ENCODE measurements around the gene PRDM5.

PRDM5 gene

GRCh38 chr4:120886191-120886590, 36.3 kb downstream of the PRDM5 start:
- Histone ChIP-seq H3K4me2 (ENCODE audit: low read length) (no peak overlapping the region), H2BK5ac (ENCODE audit: low read length) (no peak overlapping the region), H3K18ac (ENCODE audit: low read length) (no peak overlapping the region), H3K4me3 (ENCODE audit: low read length) (no peak overlapping the region), H3K4me1 (ENCODE audit: control insufficient read depth, low read depth, low read length) (no peaks in the 10 kb centered on the region), H3K36me3 (ENCODE audit: control insufficient read depth, insufficient read depth, low read length) (no peaks in the 10 kb centered on the region), H4K8ac (ENCODE audit: low read depth, low read length) (no peak overlapping the region), H3K4ac (ENCODE audit: low read depth, low read length) (no peak overlapping the region), H3K27ac (ENCODE audit: low read depth, low read length) (no peak overlapping the region), H3K9ac (ENCODE audit: low read length) (no peak overlapping the region), H3K27me3 (ENCODE audit: insufficient read depth, low read length, poor library complexity) (peaks cover 2% of the 10 kb centered on the region), H4K5ac (ENCODE audit: low read length) (no peak overlapping the region), H2AK5ac (ENCODE audit: low read length) (no peak overlapping the region), H3K56ac (ENCODE audit: low read length) (no peak overlapping the region), H2BK120ac (ENCODE audit: low read depth, low read length) (no peak overlapping the region), H3K79me1 (ENCODE audit: low read length) (no peaks in the 10 kb centered on the region), H3K23ac (ENCODE audit: low read length) (no peak overlapping the region), H3K79me2 (ENCODE audit: control insufficient read depth, insufficient read depth, low read length) (no peaks in the 10 kb centered on the region), H2BK15ac (replicated peaks; ENCODE audit: low read depth) (no peak overlapping the region)
- DNase-seq: no peak

GRCh38 chr4:120881846-120882245, 40.7 kb downstream of the PRDM5 start:
- H3K18ac ChIP-seq (ENCODE audit: low read length): no peak overlapping the region
- H3K4ac ChIP-seq (ENCODE audit: low read depth, low read length): no peak overlapping the region
- H3K4me2 ChIP-seq (ENCODE audit: low read length): no peak overlapping the region
- no peak overlapping the region for H3K4me3 ChIP-seq (ENCODE audit: low read length)
- no peak overlapping the region for H3K27ac ChIP-seq (ENCODE audit: low read depth, low read length)
- no peak overlapping the region for H2BK15ac ChIP-seq (replicated peaks; ENCODE audit: low read depth)
- no peaks in the 10 kb centered on the region for H3K27me3 ChIP-seq (ENCODE audit: insufficient read depth, low read length, poor library complexity)
- no peak overlapping the region for H2BK120ac ChIP-seq (ENCODE audit: low read depth, low read length)
- no peaks in the 10 kb centered on the region for H3K79me1 ChIP-seq (ENCODE audit: low read length)
- H3K4me1 ChIP-seq (ENCODE audit: control insufficient read depth, low read depth, low read length): no peaks in the 10 kb centered on the region
- no peak overlapping the region for H2AK5ac ChIP-seq (ENCODE audit: low read length)
- H2BK5ac ChIP-seq (ENCODE audit: low read length): no peak overlapping the region
- no peaks in the 10 kb centered on the region for H3K36me3 ChIP-seq (ENCODE audit: control insufficient read depth, insufficient read depth, low read length)
- no CpG with 5 or more reads among the region's 4 CpGs for WGBS (ENCODE audit: extremely low coverage, insufficient coverage, low lambda C conversion rate)
- H3K56ac ChIP-seq (ENCODE audit: low read length): no peak overlapping the region
- no peak overlapping the region for H3K23ac ChIP-seq (ENCODE audit: low read length)
- no peak overlapping the region for H4K8ac ChIP-seq (ENCODE audit: low read depth, low read length)
- no peak overlapping the region for H3K9ac ChIP-seq (ENCODE audit: low read length)
- no peak overlapping the region for H4K5ac ChIP-seq (ENCODE audit: low read length)
- DNase-seq: no peak
- H3K79me2 ChIP-seq (ENCODE audit: control insufficient read depth, insufficient read depth, low read length): no peaks in the 10 kb centered on the region

- no peak for DNase-seq
- H2BK5ac ChIP-seq (ENCODE audit: low read length): no peak overlapping the region
- H3K23ac ChIP-seq (ENCODE audit: low read length): no peak overlapping the region
- no peak overlapping the region for H3K27ac ChIP-seq (ENCODE audit: low read depth, low read length)
- H4K8ac ChIP-seq (ENCODE audit: low read depth, low read length): no peak overlapping the region
- H3K4me3 ChIP-seq (ENCODE audit: low read length): no peak overlapping the region
- WGBS (ENCODE audit: extremely low coverage, insufficient coverage, low lambda C conversion rate): no CpG with 5 or more reads among the region's 2 CpGs
- no peak overlapping the region for H3K4me2 ChIP-seq (ENCODE audit: low read length)
- no peak overlapping the region for H3K4ac ChIP-seq (ENCODE audit: low read depth, low read length)
- no peaks in the 10 kb centered on the region for H3K36me3 ChIP-seq (ENCODE audit: control insufficient read depth, insufficient read depth, low read length)
- no peak overlapping the region for H2BK15ac ChIP-seq (replicated peaks; ENCODE audit: low read depth)
- no peaks in the 10 kb centered on the region for H3K27me3 ChIP-seq (ENCODE audit: insufficient read depth, low read length, poor library complexity)
- H3K79me1 ChIP-seq (ENCODE audit: low read length): no peaks in the 10 kb centered on the region
- no peak overlapping the region for H3K18ac ChIP-seq (ENCODE audit: low read length)
- H2BK120ac ChIP-seq (ENCODE audit: low read depth, low read length): no peak overlapping the region
- no peak overlapping the region for H3K56ac ChIP-seq (ENCODE audit: low read length)
- no peak overlapping the region for H2AK5ac ChIP-seq (ENCODE audit: low read length)
- H4K5ac ChIP-seq (ENCODE audit: low read length): no peak overlapping the region
- no peaks in the 10 kb centered on the region for H3K4me1 ChIP-seq (ENCODE audit: control insufficient read depth, low read depth, low read length)
- no peak overlapping the region for H3K9ac ChIP-seq (ENCODE audit: low read length)
- no peaks in the 10 kb centered on the region for H3K79me2 ChIP-seq (ENCODE audit: control insufficient read depth, insufficient read depth, low read length)
These were observed 41.2 kb downstream of the PRDM5 start for GRCh38 chr4:120881351-120881750.

- no CpG with 5 or more reads among the region's 3 CpGs for WGBS (ENCODE audit: extremely low coverage, insufficient coverage, low lambda C conversion rate)
- DNase-seq: no peak
- H2BK120ac ChIP-seq (ENCODE audit: low read depth, low read length): no peak overlapping the region
These were observed 45.5 kb downstream of the PRDM5 start for GRCh38 chr4:120877021-120877420.

GRCh38 chr4:120874792-120875774, 47.4 kb downstream of the PRDM5 start:
- Histone ChIP-seq H2BK5ac (ENCODE audit: low read length) (no peak overlapping the region), H3K36me3 (ENCODE audit: control insufficient read depth, insufficient read depth, low read length) (no peaks in the 10 kb centered on the region), H3K23ac (ENCODE audit: low read length) (no peak overlapping the region), H3K4me3 (ENCODE audit: low read length) (no peak overlapping the region), H3K79me1 (ENCODE audit: low read length) (no peaks in the 10 kb centered on the region), H2AK5ac (ENCODE audit: low read length) (no peak overlapping the region), H3K4me2 (ENCODE audit: low read length) (no peak overlapping the region), H3K9ac (ENCODE audit: low read length) (no peak overlapping the region), H4K5ac (ENCODE audit: low read length) (no peak overlapping the region), H3K4me1 (ENCODE audit: control insufficient read depth, low read depth, low read length) (no peaks in the 10 kb centered on the region), H2BK15ac (replicated peaks; ENCODE audit: low read depth) (no peak overlapping the region), H3K18ac (ENCODE audit: low read length) (no peak overlapping the region), H3K79me2 (ENCODE audit: control insufficient read depth, insufficient read depth, low read length) (no peaks in the 10 kb centered on the region), H3K56ac (ENCODE audit: low read length) (no peak overlapping the region), H4K8ac (ENCODE audit: low read depth, low read length) (no peak overlapping the region), H3K27me3 (ENCODE audit: insufficient read depth, low read length, poor library complexity) (no peaks in the 10 kb centered on the region), H3K27ac (ENCODE audit: low read depth, low read length) (no peak overlapping the region), H3K4ac (ENCODE audit: low read depth, low read length) (no peak overlapping the region), H2BK120ac (ENCODE audit: low read depth, low read length) (no peak overlapping the region)
- no CpG with 5 or more reads among the region's 4 CpGs for WGBS (ENCODE audit: extremely low coverage, insufficient coverage, low lambda C conversion rate)
- peak; percentile 64 for DNase-seq

More at GRCh38 chr4:120877021-120877420, 45.5 kb downstream of the PRDM5 start:
- Histone ChIP-seq H3K4me1 (ENCODE audit: control insufficient read depth, low read depth, low read length) (no peaks in the 10 kb centered on the region), H3K9ac (ENCODE audit: low read length) (no peak overlapping the region), H3K36me3 (ENCODE audit: control insufficient read depth, insufficient read depth, low read length) (no peaks in the 10 kb centered on the region), H3K23ac (ENCODE audit: low read length) (no peak overlapping the region), H3K4ac (ENCODE audit: low read depth, low read length) (no peak overlapping the region), H3K56ac (ENCODE audit: low read length) (no peak overlapping the region), H3K4me2 (ENCODE audit: low read length) (no peak overlapping the region), H4K8ac (ENCODE audit: low read depth, low read length) (no peak overlapping the region), H3K4me3 (ENCODE audit: low read length) (no peak overlapping the region), H3K27me3 (ENCODE audit: insufficient read depth, low read length, poor library complexity) (no peaks in the 10 kb centered on the region), H4K5ac (ENCODE audit: low read length) (no peak overlapping the region), H3K18ac (ENCODE audit: low read length) (no peak overlapping the region), H3K79me1 (ENCODE audit: low read length) (no peaks in the 10 kb centered on the region), H2BK15ac (replicated peaks; ENCODE audit: low read depth) (no peak overlapping the region), H2BK5ac (ENCODE audit: low read length) (no peak overlapping the region), H2AK5ac (ENCODE audit: low read length) (no peak overlapping the region), H3K79me2 (ENCODE audit: control insufficient read depth, insufficient read depth, low read length) (no peaks in the 10 kb centered on the region), H3K27ac (ENCODE audit: low read depth, low read length) (no peak overlapping the region)

- no peak for DNase-seq
- Histone ChIP-seq H3K79me1 (ENCODE audit: low read length) (no peaks in the 10 kb centered on the region), H3K4ac (ENCODE audit: low read depth, low read length) (no peak overlapping the region), H3K27ac (ENCODE audit: low read depth, low read length) (no peak overlapping the region), H4K8ac (ENCODE audit: low read depth, low read length) (no peak overlapping the region), H3K9ac (ENCODE audit: low read length) (no peak overlapping the region), H3K23ac (ENCODE audit: low read length) (no peak overlapping the region), H3K4me3 (ENCODE audit: low read length) (no peak overlapping the region), H3K18ac (ENCODE audit: low read length) (no peak overlapping the region), H3K36me3 (ENCODE audit: control insufficient read depth, insufficient read depth, low read length) (no peaks in the 10 kb centered on the region), H3K27me3 (ENCODE audit: insufficient read depth, low read length, poor library complexity) (no peaks in the 10 kb centered on the region), H3K56ac (ENCODE audit: low read length) (no peak overlapping the region), H3K4me1 (ENCODE audit: control insufficient read depth, low read depth, low read length) (no peaks in the 10 kb centered on the region), H2BK15ac (replicated peaks; ENCODE audit: low read depth) (no peak overlapping the region), H3K79me2 (ENCODE audit: control insufficient read depth, insufficient read depth, low read length) (no peaks in the 10 kb centered on the region), H3K4me2 (ENCODE audit: low read length) (no peak overlapping the region), H4K5ac (ENCODE audit: low read length) (no peak overlapping the region), H2AK5ac (ENCODE audit: low read length) (no peak overlapping the region), H2BK5ac (ENCODE audit: low read length) (no peak overlapping the region), H2BK120ac (ENCODE audit: low read depth, low read length) (no peak overlapping the region)
- WGBS (ENCODE audit: extremely low coverage, insufficient coverage, low lambda C conversion rate): no CpG with 5 or more reads among the region's 1 CpG
These were observed 49.0 kb downstream of the PRDM5 start for GRCh38 chr4:120873554-120873953.
